SU-DHL-6 (cell line): ENCODE measurements around the gene PTP4A1.

Experiments used
- CTCF ChIP-seq: fragments of 200-600 bp; sonication (generic); IDR thresholded peaks from one replicate; pipeline ENCODE4 v1.5.1; 2017; ENCODE audit warnings: antibody characterized with exemption, mild to moderate bottlenecking, low read length, moderate library complexity; ENCODE audit not compliant: insufficient read depth, poor library complexity, severe bottlenecking
- EZH2phosphoT487 ChIP-seq: fragments of 200-600 bp; sonication (generic), shearing (Covaris generic); conservative IDR thresholded peaks from 2 replicates; pipeline ENCODE4 v1.6.1; 2018; ENCODE audit warnings: mild to moderate bottlenecking, antibody characterized with exemption, low read length, moderate library complexity, mixed read lengths

- TF ChIP-seq EZH2phosphoT487 (no peak), CTCF (no peak)
Measured at GRCh38 chr6:63537959-63538300, 34.4 kb upstream of the PTP4A1 start.
